Neuronal stem cell (in vitro differentiated cells): Measurements from ENCODE around the gene ENOX1.

Experiments used
- DNase-seq: peaks from one replicate; pipeline ENCODE4 v3.0.0-alpha.2; 2013; ENCODE audit warnings: low spot score
- H2AFZ ChIP-seq: one replicate; pipeline ENCODE4 v1.6.1; 2013; ENCODE audit warnings: mild to moderate bottlenecking, low read length, inconsistent platforms
- H2AK5ac ChIP-seq: 2 replicates; pipeline ENCODE4 v1.6.1; 2013; ENCODE audit warnings: low read depth, mild to moderate bottlenecking, inconsistent platforms, low read length, moderate library complexity, mixed read lengths
- H2BK120ac ChIP-seq: 2 replicates; pipeline ENCODE4 v1.6.1; 2013; ENCODE audit warnings: low read depth, mild to moderate bottlenecking, inconsistent platforms, low read length, moderate library complexity, mixed read lengths
- H2BK12ac ChIP-seq: one replicate; pipeline ENCODE4 v1.6.1; 2013; ENCODE audit warnings: low read length, inconsistent platforms
- H2BK15ac ChIP-seq: 2 replicates; pipeline ENCODE4 v1.6.1; 2013; ENCODE audit warnings: mild to moderate bottlenecking, low read length, inconsistent platforms, mixed read lengths
- H2BK5ac ChIP-seq: one replicate; pipeline ENCODE4 v1.6.1; 2013; ENCODE audit warnings: inconsistent platforms, mild to moderate bottlenecking, low read length, moderate library complexity
- H3K14ac ChIP-seq: one replicate; pipeline ENCODE4 v1.6.1; 2013; ENCODE audit warnings: low read length, inconsistent platforms
- H3K18ac ChIP-seq: 2 replicates; pipeline ENCODE4 v1.6.1; 2013; ENCODE audit warnings: low read length, inconsistent platforms
- H3K23ac ChIP-seq: 2 replicates; pipeline ENCODE4 v1.6.1; 2013; ENCODE audit warnings: low read depth, mild to moderate bottlenecking, mixed read lengths, low read length, inconsistent platforms; ENCODE audit not compliant: poor library complexity
- H3K27ac ChIP-seq: replicated peaks from 3 replicates; pipeline ENCODE4 v1.5.1; 2013; ENCODE audit warnings: low read length, inconsistent platforms
- H3K27me3 ChIP-seq, 3 experiments: 2 replicates each; pipeline ENCODE4 v1.6.1; 2013; ENCODE audit warnings: low read length in 3 of 3, mild to moderate bottlenecking in 2 of 3, inconsistent platforms in 1 of 3, low read depth in 1 of 3, mixed read lengths in 1 of 3, moderate library complexity in 1 of 3; ENCODE audit not compliant: control insufficient read depth in 3 of 3, insufficient read depth in 3 of 3
- H3K36me3 ChIP-seq, 2 donors: replicated peaks in 1 of 2; 2 replicates each; pipeline ENCODE4 v1.6.1; 2013; ENCODE audit warnings: low read length in 2 of 2; ENCODE audit not compliant: control insufficient read depth in 2 of 2, insufficient read depth in 2 of 2
- H3K4ac ChIP-seq: 2 replicates; pipeline ENCODE4 v1.6.1; 2013; ENCODE audit warnings: inconsistent platforms, mild to moderate bottlenecking, low read length, moderate library complexity
- H3K4me1 ChIP-seq, 2 donors: 1 replicate in 1 of 2; 2 replicates in 1 of 2; pipeline ENCODE4 v1.6.1; 2013; ENCODE audit warnings: low read length in 2 of 2, low read depth in 1 of 2; ENCODE audit not compliant: control insufficient read depth in 2 of 2, insufficient read depth in 1 of 2
- H3K4me2 ChIP-seq: one replicate; pipeline ENCODE4 v1.6.1; 2013; ENCODE audit warnings: mild to moderate bottlenecking, low read length, inconsistent platforms; ENCODE audit not compliant: insufficient read depth, poor library complexity, severe bottlenecking
- H3K4me3 ChIP-seq, 2 donors: 2 replicates each; pipeline ENCODE4 v1.5.1; 2013; ENCODE audit warnings: low read length in 2 of 2, mild to moderate bottlenecking in 2 of 2, inconsistent platforms in 1 of 2, moderate library complexity in 1 of 2
- H3K79me1 ChIP-seq: one replicate; pipeline ENCODE4 v1.6.1; 2013; ENCODE audit warnings: low read depth, mild to moderate bottlenecking, inconsistent platforms, low read length, moderate library complexity
- H3K9ac ChIP-seq: one replicate; pipeline ENCODE4 v1.6.1; 2013; ENCODE audit warnings: mild to moderate bottlenecking, low read depth, low read length, inconsistent platforms; ENCODE audit not compliant: poor library complexity
- H3K9me3 ChIP-seq, 2 donors: replicated peaks in 1 of 2; 2 replicates each; pipeline versions ENCODE3 to v1.6.1; 2013; ENCODE audit warnings: low read length in 2 of 2, mild to moderate bottlenecking in 2 of 2, inconsistent platforms in 1 of 2, low read depth in 1 of 2, mixed read lengths in 1 of 2, moderate library complexity in 1 of 2; ENCODE audit not compliant: control insufficient read depth in 2 of 2, insufficient read depth in 1 of 2
- H4K8ac ChIP-seq: one replicate; pipeline ENCODE4 v1.6.1; 2013; ENCODE audit warnings: low read depth, mild to moderate bottlenecking, inconsistent platforms, low read length, moderate library complexity
- H4K91ac ChIP-seq: one replicate; pipeline ENCODE4 v1.6.1; 2013; ENCODE audit warnings: low read length, low read depth, mild to moderate bottlenecking, inconsistent platforms; ENCODE audit not compliant: poor library complexity
- WGBS, 2 donors: extraction: QIAGEN DNeasy Blood & Tissue Kit; methylation state at CpG; one replicate each; pipeline ENCODE4 v1.1.7; 2013; ENCODE audit warnings: missing lambda C conversion rate in 2 of 2, mixed read lengths in 1 of 2; ENCODE audit not compliant: insufficient read length in 2 of 2, insufficient replicate concordance in 1 of 2; ENCODE audit errors: extremely low coverage in 2 of 2; 5-methylcytosine and 5-hydroxymethylcytosine counted together

Gene ENOX1

DNA sequence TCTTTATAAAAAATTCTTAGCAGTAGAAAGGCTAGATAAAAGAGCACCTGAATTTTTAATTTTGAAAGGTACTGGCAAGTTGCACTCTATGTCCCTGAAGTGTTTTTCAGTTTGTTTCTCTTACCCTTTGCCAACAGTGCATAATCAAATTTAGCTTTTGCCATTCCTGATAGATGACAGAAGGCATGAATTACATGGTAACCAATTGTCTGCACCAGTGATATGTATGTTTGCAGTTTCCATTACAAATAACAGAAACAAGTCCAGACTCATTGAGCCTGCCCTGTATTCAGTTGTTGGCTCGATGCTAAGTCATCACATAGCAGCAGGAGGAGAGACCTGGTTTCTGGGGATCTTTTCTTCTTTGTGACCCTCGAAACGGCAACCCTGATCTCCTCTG, 453.6 kb downstream of the ENOX1 start:
- no peak overlapping the region for H3K9ac ChIP-seq
- H2AK5ac ChIP-seq, result no peak overlapping the region
- no peak overlapping the region for H4K8ac ChIP-seq
- DNase-seq, result no peak
- no peaks in the 10 kb centered on the region for H3K9me3 ChIP-seq
- H3K14ac ChIP-seq, result no peak overlapping the region
- no peak overlapping the region for H2BK15ac ChIP-seq
- no peak overlapping the region for H2BK120ac ChIP-seq
- H2BK5ac ChIP-seq, result no peak overlapping the region
- no peak overlapping the region for H3K18ac ChIP-seq
- H3K23ac ChIP-seq, result no peak overlapping the region
- peaks cover 0 to 13% of the 10 kb centered on the region in 2 donors for H3K4me1 ChIP-seq
- no peak overlapping the region for H3K27ac ChIP-seq
- H2BK12ac ChIP-seq, result no peak overlapping the region
- H3K79me1 ChIP-seq, result no peaks in the 10 kb centered on the region
- H4K91ac ChIP-seq, result no peak overlapping the region
- WGBS, 2 donors, result no CpG with 5 or more reads among the region's 3 CpGs
- H3K4me3 ChIP-seq, result no peak overlapping the region
- H3K4me2 ChIP-seq, result no peak overlapping the region
- no peak overlapping the region for H2AFZ ChIP-seq
- no peaks in the 10 kb centered on the region for H3K36me3 ChIP-seq
- no peaks in the 10 kb centered on the region for H3K27me3 ChIP-seq
- no peak overlapping the region for H3K4ac ChIP-seq

DNA sequence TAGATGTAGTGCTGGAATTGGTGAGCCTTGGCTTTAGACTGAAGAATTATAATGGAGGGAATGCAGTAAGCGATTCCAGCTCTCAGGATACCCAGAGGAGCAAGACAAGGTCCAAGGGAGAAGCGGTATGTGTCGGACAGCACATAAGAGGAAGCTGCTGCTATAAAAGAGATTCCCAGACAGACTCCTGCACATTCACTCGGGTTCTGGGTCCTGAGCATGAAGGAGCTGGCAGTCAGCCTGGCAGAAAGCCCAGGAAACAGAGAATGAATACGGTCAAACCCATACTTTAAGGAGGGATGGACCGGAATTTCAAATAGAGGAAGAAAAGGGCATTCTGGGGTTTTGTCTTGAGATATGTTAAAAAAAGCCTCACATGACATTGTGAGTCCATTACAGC, 455.1 kb downstream of the ENOX1 start:
- H3K23ac ChIP-seq, result no peak overlapping the region
- no peak overlapping the region for H4K91ac ChIP-seq
- H2BK5ac ChIP-seq, result no peak overlapping the region
- H3K36me3 ChIP-seq, result no peaks in the 10 kb centered on the region
- H3K9ac ChIP-seq, result no peak overlapping the region
- H3K4me3 ChIP-seq, result no peak overlapping the region
- H3K4me1 ChIP-seq, result peaks cover 0 to 13% of the 10 kb centered on the region in 2 donors
- no peak for DNase-seq
- no CpG with 5 or more reads among the region's 6 CpGs for WGBS, 2 donors
- no peak overlapping the region for H3K18ac ChIP-seq
- no peaks in the 10 kb centered on the region for H3K27me3 ChIP-seq
- H3K4ac ChIP-seq, result no peak overlapping the region
- no peak overlapping the region for H3K27ac ChIP-seq
- H2BK12ac ChIP-seq, result no peak overlapping the region
- no peaks in the 10 kb centered on the region for H3K9me3 ChIP-seq
- H3K4me2 ChIP-seq, result no peak overlapping the region
- H3K79me1 ChIP-seq, result no peaks in the 10 kb centered on the region
- H3K14ac ChIP-seq, result no peak overlapping the region
- no peak overlapping the region for H2AFZ ChIP-seq
- H4K8ac ChIP-seq, result no peak overlapping the region
- H2BK120ac ChIP-seq, result no peak overlapping the region
- no peak overlapping the region for H2BK15ac ChIP-seq
- no peak overlapping the region for H2AK5ac ChIP-seq

DNA sequence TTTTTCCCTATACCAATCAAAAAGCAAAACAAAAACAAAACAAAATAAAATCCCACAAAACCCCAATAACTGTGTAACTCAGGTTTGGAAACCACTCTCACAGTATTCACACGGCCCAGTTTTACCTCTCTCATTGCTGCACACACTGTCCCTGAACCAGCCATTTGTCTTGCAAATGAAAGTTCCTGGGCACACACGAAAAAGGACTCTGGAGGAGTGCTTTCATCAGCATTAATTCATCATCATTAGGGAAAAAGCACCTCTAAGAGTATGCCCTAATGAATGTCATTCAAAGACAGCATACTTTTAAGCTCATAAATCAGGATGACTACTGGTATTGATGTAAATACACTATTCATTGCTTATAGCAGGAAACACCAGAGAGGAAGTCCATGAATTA, 457.1 kb downstream of the ENOX1 start:
- Histone ChIP-seq H3K79me1 (no peaks in the 10 kb centered on the region), H3K27ac (no peak overlapping the region), H2BK12ac (no peak overlapping the region), H3K9ac (no peak overlapping the region), H3K27me3 (no peaks in the 10 kb centered on the region), H3K4me3 (no peak overlapping the region), H2AFZ (no peak overlapping the region), H3K4me1 (peaks cover 0 to 13% of the 10 kb centered on the region in 2 donors), H4K91ac (no peak overlapping the region), H3K14ac (no peak overlapping the region), H2BK120ac (no peak overlapping the region), H3K18ac (no peak overlapping the region), H3K23ac (no peak overlapping the region), H3K4me2 (no peak overlapping the region), H2BK15ac (no peak overlapping the region), H4K8ac (no peak overlapping the region), H3K9me3 (no peaks in the 10 kb centered on the region), H3K36me3 (no peaks in the 10 kb centered on the region), H2AK5ac (no peak overlapping the region), H3K4ac (no peak overlapping the region), H2BK5ac (no peak overlapping the region)
- no CpG with 5 or more reads among the region's 2 CpGs for WGBS, 2 donors
- DNase-seq, result no peak

DNA sequence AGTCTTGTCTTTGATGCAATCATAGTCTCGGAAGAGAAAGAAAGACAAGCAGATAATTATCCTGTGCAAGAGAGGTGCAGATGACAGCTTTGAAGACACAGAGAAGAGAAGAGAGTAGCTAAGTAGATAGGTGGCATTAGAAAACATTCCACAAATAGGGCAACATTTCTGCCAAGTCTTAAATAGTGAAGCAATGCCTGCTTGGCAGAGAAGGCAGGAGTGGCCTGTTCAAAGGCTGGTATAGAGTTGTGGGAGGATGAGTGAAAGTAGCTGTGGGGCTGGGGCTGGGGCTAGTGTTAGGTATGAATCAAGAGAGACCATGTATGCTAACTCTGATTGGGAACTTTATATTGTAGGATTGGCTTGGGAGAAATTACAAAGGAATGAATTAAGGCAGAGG, 457.9 kb downstream of the ENOX1 start:
- no CpG with 5 or more reads among the region's 1 CpG for WGBS, 2 donors
- no peak for DNase-seq
- Histone ChIP-seq H3K23ac (no peak overlapping the region), H3K4me1 (peaks cover 0 to 13% of the 10 kb centered on the region in 2 donors), H2BK120ac (no peak overlapping the region), H3K14ac (no peak overlapping the region), H3K9ac (no peak overlapping the region), H4K8ac (no peak overlapping the region), H2AFZ (no peak overlapping the region), H3K27ac (no peak overlapping the region), H2BK5ac (no peak overlapping the region), H2AK5ac (no peak overlapping the region), H2BK12ac (no peak overlapping the region), H3K4ac (no peak overlapping the region), H3K4me3 (no peak overlapping the region), H3K4me2 (no peak overlapping the region), H3K36me3 (no peaks in the 10 kb centered on the region), H3K27me3 (no peaks in the 10 kb centered on the region), H4K91ac (no peak overlapping the region), H2BK15ac (no peak overlapping the region), H3K79me1 (no peaks in the 10 kb centered on the region), H3K18ac (no peak overlapping the region), H3K9me3 (no peaks in the 10 kb centered on the region)
